RCC 7860 (cell line): ENCODE measurements around the gene MCMBP.
"Not testable (repeated sequence)": the region's sequence is repeated elsewhere in the genome, so short reads cannot be mapped to it uniquely, and the experiment has no call there.

Experiments used
- DNase-seq: peaks from one replicate; pipeline ENCODE4 v3.0.0-alpha.2; 2015; ENCODE audit warnings: low spot score
- FAIRE-seq: peaks from 2 replicates; lab custom pipeline; 2012; peaks lifted over from hg19 to GRCh38; lab: Jason Lieb, UNC

MCMBP gene

GRCh38 chr10:119872610-119872859 is at the start of gene MCMBP:
MCMBP (minus strand) TSS chr10:119872843; CDS start chr10:119872584, 259 bp downstream.
- no peak for FAIRE-seq
- DNase-seq, result no peak

- FAIRE-seq, result no peak
- DNase-seq, result no peak
Observed at GRCh38 chr10:119919826-119920225, 47.2 kb upstream of the MCMBP start.

GRCh38 chr10:119919271-119919670 is 46.6 kb upstream of the MCMBP start:
- no peak for DNase-seq
- FAIRE-seq, result no peak

- no peak for DNase-seq
- FAIRE-seq, result no peak
Observed at GRCh38 chr10:119917777-119918176, 45.1 kb upstream of the MCMBP start.

GRCh38 chr10:119910689-119911088 is 38.0 kb upstream of the MCMBP start:
- no peak for DNase-seq
- FAIRE-seq, result no peak

GRCh38 chr10:119908166-119908565 is 35.5 kb upstream of the MCMBP start:
- no peak for DNase-seq
- FAIRE-seq, result no peak

GRCh38 chr10:119907695-119908094 is 35.1 kb upstream of the MCMBP start:
- not testable (repeated sequence) for FAIRE-seq, DNase-seq

- FAIRE-seq (no peak), DNase-seq (no peak)
Observed at GRCh38 chr10:119903946-119904666, 31.5 kb upstream of the MCMBP start.

- FAIRE-seq, result no peak
Observed at GRCh38 chr10:119898577-119898976, 25.9 kb upstream of the MCMBP start.

GRCh38 chr10:119896937-119897770 is 24.5 kb upstream of the MCMBP start:
- FAIRE-seq, result no peak
- no peak for DNase-seq

More at GRCh38 chr10:119898577-119898976, 25.9 kb upstream of the MCMBP start:
- DNase-seq, result no peak

GRCh38 chr10:119896061-119896655 is 23.5 kb upstream of the MCMBP start:
- no peak for DNase-seq
- FAIRE-seq, result no peak

GRCh38 chr10:119893845-119894427 is 21.3 kb upstream of the MCMBP start:
- no peak for DNase-seq
- FAIRE-seq, result no peak

GRCh38 chr10:119893074-119893473 is 20.4 kb upstream of the MCMBP start:
- FAIRE-seq, result no peak

GRCh38 chr10:119892188-119893065 is 19.8 kb upstream of the MCMBP start, which contains the start of gene SEC23IP:
SEC23IP (plus strand) TSS chr10:119892730; CDS start chr10:119892783, 53 bp downstream.
- FAIRE-seq, result peak; percentile 78

More at GRCh38 chr10:119893074-119893473, 20.4 kb upstream of the MCMBP start:
- DNase-seq, result no peak

GRCh38 chr10:119891849-119892187 is 19.2 kb upstream of the MCMBP start:
- not testable (repeated sequence) for FAIRE-seq, DNase-seq

More at GRCh38 chr10:119892188-119893065, 19.8 kb upstream of the MCMBP start, which contains the start of gene SEC23IP:
- DNase-seq, result peak; percentile 89

- FAIRE-seq, DNase-seq: not testable (repeated sequence)
Observed at GRCh38 chr10:119890307-119890706, 17.7 kb upstream of the MCMBP start.

- FAIRE-seq, DNase-seq: not testable (repeated sequence)
Observed at GRCh38 chr10:119889201-119889600, 16.6 kb upstream of the MCMBP start.

- FAIRE-seq, DNase-seq: not testable (repeated sequence)
Observed at GRCh38 chr10:119888715-119889114, 16.1 kb upstream of the MCMBP start.

- FAIRE-seq, DNase-seq: not testable (repeated sequence)
Observed at GRCh38 chr10:119886070-119886469, 13.4 kb upstream of the MCMBP start.
